Urothelium cell line (cell line): ENCODE results near the gene MACROD1.
A peak's percentile ranks its signal among the peaks of the same experiment; 100 is the strongest.

Source experiments
- DNase-seq: peaks from one replicate; pipeline ENCODE4 v3.0.0; 2011; ENCODE audit warnings: low spot score, mixed read lengths
- FAIRE-seq: peaks from 2 replicates; lab custom pipeline; 2011; peaks lifted over from hg19 to GRCh38; lab: Jason Lieb, UNC

Gene MACROD1

GRCh38 chr11:64078905-64079304 lies 87.0 kb downstream of the MACROD1 start:
- FAIRE-seq, result no peak

GRCh38 chr11:64078284-64078683 lies 87.6 kb downstream of the MACROD1 start:
- FAIRE-seq, result no peak
- DNase-seq, result no peak

More at GRCh38 chr11:64078905-64079304, 87.0 kb downstream of the MACROD1 start:
- DNase-seq, result no peak

DNA sequence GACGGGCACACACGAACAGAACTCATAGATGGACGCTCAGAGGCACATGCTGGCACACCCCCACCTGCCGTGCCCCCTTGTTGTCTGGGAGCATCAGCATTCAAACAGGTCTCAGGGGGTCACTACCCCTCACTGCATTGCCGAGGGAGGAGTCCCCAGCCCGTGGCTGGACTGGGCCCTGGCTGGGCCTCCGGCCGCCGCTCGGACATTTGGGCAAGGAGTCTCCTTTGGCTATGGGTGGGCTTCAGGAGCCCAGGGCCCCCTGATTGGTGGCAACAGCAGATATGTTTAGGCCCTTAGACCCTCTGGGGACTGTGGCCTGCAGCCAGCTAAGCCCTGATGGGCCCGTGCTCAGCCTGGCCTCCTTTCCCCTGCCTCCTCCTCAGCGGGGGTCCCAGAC lies 88.3 kb downstream of the MACROD1 start:
- FAIRE-seq (no peak), DNase-seq (no peak)

DNA sequence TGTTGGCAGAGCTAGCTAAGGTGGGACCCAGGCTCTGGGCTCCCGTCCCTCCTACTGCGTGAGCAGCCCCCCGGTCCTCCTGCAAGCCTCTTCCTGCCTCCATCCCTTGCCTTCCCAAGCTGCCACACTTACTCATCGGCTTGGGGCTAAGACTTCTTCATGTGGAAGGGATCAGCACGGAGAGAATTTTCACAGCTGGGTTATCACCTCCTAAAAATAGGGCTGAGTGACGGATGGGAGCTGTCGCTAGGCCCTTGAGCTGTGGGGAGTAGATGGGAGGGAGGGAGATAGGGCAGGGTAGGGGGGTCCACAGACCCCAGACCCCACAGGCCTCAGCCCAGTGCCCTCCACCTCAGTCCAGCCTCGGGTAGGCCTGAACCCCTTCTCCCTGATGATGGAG lies 89.2 kb downstream of the MACROD1 start:
- DNase-seq, result no peak
- FAIRE-seq, result no peak

GRCh38 chr11:64074239-64074638 lies 91.7 kb downstream of the MACROD1 start:
- DNase-seq, result no peak
- FAIRE-seq, result no peak

- FAIRE-seq (no peak), DNase-seq (no peak)
These were observed 92.4 kb downstream of the MACROD1 start for GRCh38 chr11:64073542-64073941.

- DNase-seq (no peak), FAIRE-seq (no peak)
These were observed 93.0 kb downstream of the MACROD1 start for GRCh38 chr11:64072871-64073270.

- no peak for DNase-seq
- FAIRE-seq, result no peak
These were observed 93.5 kb downstream of the MACROD1 start for GRCh38 chr11:64072403-64072802.

GRCh38 chr11:64071849-64072248 lies 94.1 kb downstream of the MACROD1 start:
- FAIRE-seq, result no peak
- no peak for DNase-seq

DNA sequence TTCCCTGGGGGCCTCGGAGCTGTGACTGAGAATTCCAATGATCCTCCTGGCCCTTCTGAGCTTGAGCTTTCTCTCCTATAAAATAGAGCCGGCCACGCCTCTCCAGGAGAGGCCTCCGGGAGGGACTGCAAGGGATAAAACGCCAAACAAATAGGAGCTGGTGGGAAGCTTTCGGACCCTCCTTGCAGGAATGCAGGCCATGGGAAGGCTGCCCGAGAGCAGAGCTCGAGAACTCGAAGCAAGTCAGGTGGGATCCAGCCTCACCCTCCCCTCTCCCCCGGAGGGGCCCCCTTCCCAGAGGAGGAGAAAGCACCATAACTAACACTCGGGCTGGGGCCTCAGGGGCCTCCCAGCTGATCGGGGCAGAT lies 95.6 kb downstream of the MACROD1 start:
- DNase-seq (no peak), FAIRE-seq (no peak)

DNA sequence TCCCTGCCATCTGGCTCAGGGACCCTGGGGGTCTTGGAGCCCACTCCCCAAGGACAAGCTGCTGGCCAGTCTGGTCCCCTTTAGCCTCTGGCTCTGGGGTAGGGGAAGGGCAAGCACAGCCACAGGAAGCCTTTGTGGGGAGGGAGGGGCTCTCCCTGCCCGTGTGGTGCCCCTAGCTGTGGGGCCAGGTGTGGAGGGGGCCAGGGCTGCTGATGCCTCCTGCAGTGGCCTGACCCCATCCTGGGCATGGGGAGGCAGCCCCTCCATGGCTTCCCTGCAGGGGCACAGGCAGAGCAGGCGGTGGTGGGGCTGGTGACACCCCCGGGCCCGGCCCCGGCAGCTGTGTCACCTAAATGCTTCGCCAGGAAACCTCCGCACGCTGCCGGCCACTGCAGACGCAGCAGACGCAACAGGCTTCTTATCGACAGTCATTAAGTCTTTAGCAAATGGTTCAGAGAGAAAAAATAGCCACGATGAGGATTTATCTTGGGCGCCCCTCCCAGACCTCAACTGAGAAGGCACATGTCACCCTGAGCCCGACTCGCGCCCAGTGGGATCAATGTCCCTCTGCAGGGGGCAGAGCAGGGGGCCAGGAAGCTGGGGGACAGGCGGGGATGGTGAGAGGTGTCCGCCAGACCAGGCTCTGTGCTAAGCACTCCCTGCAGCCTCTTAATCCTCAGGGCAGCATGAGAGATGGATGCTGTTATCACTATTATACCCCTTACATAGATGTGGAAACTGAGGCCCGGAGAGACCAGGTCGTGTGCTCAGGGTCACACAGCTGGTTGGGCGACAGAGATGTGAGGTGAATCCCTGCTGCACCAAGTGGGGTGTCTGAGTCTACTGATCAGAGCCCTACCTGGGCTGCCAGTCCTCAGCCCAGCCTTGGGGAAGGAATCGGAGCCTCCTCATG lies 96.3 kb downstream of the MACROD1 start:
- DNase-seq, result no peak
- FAIRE-seq, result no peak

DNA sequence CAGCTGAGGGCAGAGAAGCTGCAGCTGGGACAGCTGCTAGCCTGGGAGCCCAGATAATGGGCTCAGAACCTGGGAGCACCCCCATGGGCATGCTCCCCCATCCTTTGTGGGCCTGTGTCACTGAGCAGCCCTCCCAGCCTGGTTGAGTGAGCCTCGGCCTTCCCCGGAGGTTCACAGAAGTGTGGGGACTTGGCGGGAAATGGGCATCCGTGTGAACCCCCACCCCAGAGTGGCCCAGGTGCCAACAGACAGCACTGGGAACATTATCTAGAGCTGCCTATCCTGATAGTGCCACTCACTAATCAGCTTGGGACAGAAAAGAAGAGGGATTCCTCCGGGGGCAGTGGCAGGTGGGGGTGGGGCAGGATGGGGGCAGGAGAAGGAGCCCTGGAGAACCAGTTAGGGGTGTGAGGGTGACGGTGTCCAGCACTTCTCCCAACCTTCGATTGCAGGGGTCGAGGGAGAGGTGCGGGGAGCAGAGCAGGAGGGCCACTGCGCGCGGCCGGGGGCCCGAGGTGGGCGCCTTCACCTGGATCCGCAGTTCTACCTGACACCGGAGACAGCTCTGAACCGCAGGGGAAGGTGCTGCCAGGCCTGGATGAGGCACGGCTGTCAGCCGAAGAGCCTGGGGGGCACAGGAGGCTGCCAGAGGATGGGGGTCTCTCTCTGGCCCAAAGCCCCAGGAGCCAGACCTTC lies 97.1 kb downstream of the MACROD1 start:
- no peak for FAIRE-seq
- no peak for DNase-seq

- DNase-seq (no peak), FAIRE-seq (no peak)
These were observed 98.5 kb downstream of the MACROD1 start for GRCh38 chr11:64067230-64067993.

DNA sequence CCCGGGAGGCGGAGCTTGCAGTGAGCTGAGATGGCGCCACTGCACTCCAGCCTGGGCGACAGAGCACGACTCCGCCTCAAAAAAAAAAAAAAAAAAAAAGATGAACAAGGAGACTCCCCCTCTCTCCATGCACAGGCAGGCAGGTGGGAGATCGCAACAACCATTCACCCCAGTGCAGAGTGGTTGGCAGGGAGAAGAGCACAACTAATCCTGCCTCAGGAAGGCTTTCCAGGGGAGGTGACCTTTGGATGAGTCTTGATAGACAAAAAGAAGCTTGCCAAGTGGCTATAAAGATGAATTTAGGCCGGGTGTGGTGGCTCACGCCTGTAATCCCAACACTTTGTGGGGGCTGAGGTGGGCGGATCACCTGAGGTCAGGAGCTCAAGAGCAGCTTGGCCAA lies 100.2 kb downstream of the MACROD1 start:
- no peak for FAIRE-seq
- DNase-seq, result no peak

- DNase-seq (no peak), FAIRE-seq (no peak)
These were observed 100.8 kb downstream of the MACROD1 start for GRCh38 chr11:64065141-64065465.

DNA sequence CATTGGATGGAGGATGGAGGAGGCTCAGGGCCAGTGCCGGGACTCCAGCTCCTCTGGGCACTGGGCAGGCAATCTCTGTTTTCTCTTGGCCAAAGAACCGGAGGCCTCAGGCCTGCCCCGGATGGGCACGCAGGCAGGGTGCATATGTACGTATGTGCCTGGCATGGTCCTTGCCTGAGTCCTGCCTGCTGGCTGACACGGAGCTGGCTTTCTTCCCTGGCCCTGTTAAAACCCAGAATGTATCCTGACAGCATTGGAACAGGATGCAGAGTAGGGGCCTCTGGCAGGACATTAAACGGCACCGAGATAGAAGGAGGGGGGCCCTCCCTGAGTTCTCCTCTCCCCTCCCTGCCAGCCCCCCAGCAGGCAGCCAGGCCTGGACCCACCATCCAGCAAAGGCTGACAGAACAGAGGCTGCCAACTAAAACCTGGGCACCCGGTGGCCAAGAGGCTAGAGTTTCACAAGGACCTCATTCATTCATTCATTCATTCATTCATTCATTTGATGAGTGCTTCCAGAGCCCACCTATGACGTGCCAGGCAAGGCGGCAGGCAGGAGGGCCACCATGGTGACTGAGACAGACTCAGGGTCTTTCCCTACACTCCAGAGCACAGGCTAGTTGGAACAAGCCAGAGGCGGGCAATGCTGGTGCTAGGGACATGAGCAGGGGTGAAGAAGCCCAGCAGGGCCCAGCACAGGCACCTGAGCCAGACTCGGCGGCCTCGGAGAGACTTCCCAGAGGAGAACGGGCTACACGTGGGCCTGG lies 101.4 kb downstream of the MACROD1 start:
- DNase-seq, result no peak
- no peak for FAIRE-seq

DNA sequence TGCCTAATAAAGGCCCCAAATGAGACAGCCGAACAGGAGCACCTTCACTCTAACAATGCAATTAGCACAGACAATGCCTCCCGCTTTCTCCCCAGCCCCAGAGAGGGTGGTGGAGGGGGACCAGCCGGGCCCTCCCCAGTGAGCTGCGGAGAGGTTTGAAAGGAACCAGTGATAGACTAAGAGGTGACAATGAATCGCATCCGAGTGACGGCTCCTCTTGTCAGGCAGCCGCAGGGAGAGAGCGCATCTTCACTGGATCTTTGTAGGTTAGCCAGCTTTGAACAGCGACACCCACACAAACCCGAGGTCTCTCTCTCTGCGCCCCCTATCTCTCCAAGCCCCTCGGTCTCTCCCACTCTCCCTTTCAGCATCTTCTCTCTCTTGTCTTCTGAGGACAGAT lies 102.1 kb downstream of the MACROD1 start:
- FAIRE-seq (no peak), DNase-seq (no peak)

GRCh38 chr11:64062185-64063039 lies 103.5 kb downstream of the MACROD1 start:
- DNase-seq (no peak), FAIRE-seq (no peak)

- FAIRE-seq, result no peak
- peak; percentile 70 for DNase-seq
These were observed 105.0 kb downstream of the MACROD1 start for GRCh38 chr11:64060861-64061444.
